Heart right ventricle (tissue), 16 donors: ENCODE data around the gene SLX4IP. TPM values are rescaled to one million over a fixed set of nuclear protein-coding genes. Genes with fewer than 3 reads are reported as not detected.
A peak's percentile ranks its signal among the peaks of the same experiment; 100 is the strongest.

Experiments used
- ATAC-seq, 8 donors: fragments of 200-7000 bp; cut with Tn5 transposase; one replicate each; pipeline ENCODE4 v1.9.1; 2020; ENCODE audit warnings: mild to moderate bottlenecking in 8 of 8, moderate library complexity in 8 of 8, moderate number of reproducible peaks in 1 of 8
- DNase-seq, 2 donors: peaks; one replicate each; pipeline ENCODE4 v3.0.0-alpha.2; 2020
- H3K27ac ChIP-seq, 10 donors: fragments of 200-600 bp; sonication (generic) in 2 of 10; one replicate each; pipeline versions ENCODE4 v1.5.0 to v1.8.0; 2020 to 2022; ENCODE audit warnings: mild to moderate bottlenecking in 3 of 10
- H3K27me3 ChIP-seq, 7 donors: fragments of 200-600 bp; one replicate each; pipeline ENCODE4 v1.8.0; 2021 to 2022; ENCODE audit warnings: mild to moderate bottlenecking in 2 of 7
- H3K36me3 ChIP-seq, 9 donors: fragments of 200-600 bp; sonication (generic) in 1 of 9; one replicate each; pipeline versions ENCODE4 v1.5.0 to v1.8.0; 2020 to 2022; ENCODE audit warnings: mild to moderate bottlenecking in 2 of 9
- H3K4me1 ChIP-seq, 9 donors: fragments of 200-600 bp; sonication (generic) in 1 of 9; one replicate each; pipeline versions ENCODE4 v1.5.0 to v1.8.0; 2020 to 2022; ENCODE audit warnings: mild to moderate bottlenecking in 4 of 9
- H3K4me3 ChIP-seq, 10 donors: fragments of 200-600 bp; sonication (generic) in 2 of 10; one replicate each; pipeline versions ENCODE4 v1.5.0 to v1.8.0; 2020 to 2022; ENCODE audit warnings: mild to moderate bottlenecking in 7 of 10, moderate library complexity in 2 of 10
- H3K9me3 ChIP-seq, 11 donors: fragments of 200-600 bp in 10 of 11; sonication (generic) in 2 of 11; one replicate each; pipeline versions ENCODE4 v1.5.0 to v1.8.0; 2013 to 2022; ENCODE audit warnings: mild to moderate bottlenecking in 2 of 11, control low read depth in 1 of 11, moderate library complexity in 1 of 11
- CTCF ChIP-seq, 9 donors: fragments of 200-600 bp; sonication (generic) in 2 of 9; IDR thresholded peaks; one replicate each; pipeline versions ENCODE4 v1.5.0 to v1.8.0; 2021 to 2022; ENCODE audit warnings: antibody characterized with exemption in 9 of 9, mild to moderate bottlenecking in 5 of 9, moderate library complexity in 1 of 9
- WGBS, 2 donors: extraction: QIAGEN DNeasy Blood & Tissue Kit; methylation state at CpG; one replicate each; pipeline ENCODE4 v1.1.7; 2013; ENCODE audit warnings: inconsistent platforms in 1 of 2; 5-methylcytosine and 5-hydroxymethylcytosine counted together
- intact Hi-C, 10 donors: fragments of 100-400 bp; cut with DNase I; formaldehyde crosslinking; loops; one replicate each; pipeline versions ENCODE4 v1.11.1 to v1.14.2; 2022
- polyA plus RNA-seq, 2 donors: library from polyadenylated mRNA; stranded (reverse); fragments of 200-250 nt; gene quantifications; one replicate each; pipeline ENCODE4 v1.2.3, GENCODE V29; 2013
- total RNA-seq, 10 donors: library from RNA; stranded (reverse); fragmentation: NEBNext Ultra II Directional in 3 of 10; extraction: Animal tissue kit (Norgen Biotek cat#: 25700) in 3 of 10; gene quantifications; one replicate each; pipeline versions ENCODE4 v1.2.1 to v1.2.4, GENCODE V29; 2021 to 2023
- donor health status: Arrhythmogenic right ventricular cardiomyopathy.
- donor health status: ischemic (EF 13 %, LVEDD 7.1; RV severe dilation, severe dysfunction).
- donor health status: healthy with polysubstance abuse.
- donor health status: DM: no; HTN: yes; CAD: no.
- donor health status: DM: no; HTN: no; CAD: no.
- donor health status: ischemic (EF 25% LVEDD 6.9; RV normal size, moderate dysfunction).
- donor health status: ischemic (EF 25% LVEDD 5.7; RV mildly dilated, moderate dysfunction).
- donor health status: healthy.
- donor health status: DM: yes; HTN: yes; CAD: no.
- donor health status: Ischemic cardiomyopathy.
- donor health status: ischemic (EF 35%, LVEDD 5.7; RV mildly dilated, moderate dysfunction).
- donor health status: nonischemic (EF 11% LVEDD 7.7; RV severe dilation, severe dysfunction).
- donor health status: DM: yes; HTN: yes; CAD: no.
- donor health status: PGD.
- donor health status: ischemic (EF 29% LVEDD 5.4; RV normal size, mild dysfunction).
- donor health status: nonischemic (EF 23%, LVEDD 6.1; RV moderate dilation, normal function).

Gene SLX4IP
- total and polyA plus RNA-seq, 12 donors: 0.71 to 3.1 (median 2.6) TPM

GRCh38 chr20:10651227-10651990 is 216.3 kb downstream of the SLX4IP start:
- H3K36me3 ChIP-seq: peaks cover 0 to 100% (median 56%) of the 10 kb centered on the region in 9 donors
- DNase-seq (peak in 1 of 2 donors; percentile 76), ATAC-seq (peak in 7 of 8 donors; percentile 6 to 48 (median 31))
- H3K27ac ChIP-seq: peak overlapping the region in 8 of 10 donors; percentile 33 to 84 (median 68)
- no peak overlapping the region for H3K4me3 ChIP-seq
- peaks cover 21 to 96% (median 67%) of the 10 kb centered on the region in 9 donors for H3K4me1 ChIP-seq
- intact Hi-C loops: loop anchor here in 3 of 10 donors (5.0 to 10.0 kb wide), 3 partner anchors 99 to 623 kb away; no protein-coding TSS in a partner anchor
- TF ChIP-seq CTCF (IDR thresholded peaks at IDR 0.05): peak in 2 of 9 donors; percentile 4 to 22
- no peaks in the 10 kb centered on the region for H3K9me3 ChIP-seq
- 58 to 70% methylated on average over 15 of the region's 15 CpGs for WGBS, 2 donors
- no peaks in the 10 kb centered on the region for H3K27me3 ChIP-seq

- peaks cover 21 to 98% (median 67%) of the 10 kb centered on the region in 9 donors for H3K4me1 ChIP-seq
- no peaks in the 10 kb centered on the region for H3K9me3 ChIP-seq
- 80 to 85% methylated on average over 9 of the region's 9 CpGs for WGBS, 2 donors
- intact Hi-C loops: loop anchor here in 3 of 10 donors (5.0 to 10.0 kb wide), 3 partner anchors 100 to 623 kb away; no protein-coding TSS in a partner anchor
- DNase-seq (no peak), ATAC-seq (no peak)
- H3K36me3 ChIP-seq: peaks cover 0 to 100% (median 54%) of the 10 kb centered on the region in 9 donors
- TF ChIP-seq CTCF (IDR thresholded peaks at IDR 0.05): no peak
- peak overlapping the region in 8 of 10 donors; percentile 45 to 84 (median 72) for H3K27ac ChIP-seq
- H3K4me3 ChIP-seq: no peak overlapping the region
- H3K27me3 ChIP-seq: no peaks in the 10 kb centered on the region
These were observed 217.1 kb downstream of the SLX4IP start for GRCh38 chr20:10652185-10652584.

- Histone ChIP-seq H3K27ac (peak overlapping the region in 8 of 10 donors; percentile 45 to 84 (median 72)), H3K27me3 (no peaks in the 10 kb centered on the region), H3K36me3 (peaks cover 0 to 100% (median 49%) of the 10 kb centered on the region in 9 donors), H3K4me3 (peak overlapping the region in 6 of 10 donors; percentile 3 to 35 (median 25)), H3K4me1 (peaks cover 21 to 98% (median 71%) of the 10 kb centered on the region in 9 donors), H3K9me3 (no peaks in the 10 kb centered on the region)
- 20 to 23% methylated on average over 9 of the region's 9 CpGs for WGBS, 2 donors
- DNase-seq (no peak), ATAC-seq (peak in 7 of 8 donors; percentile 22 to 72 (median 45))
- TF ChIP-seq CTCF (IDR thresholded peaks at IDR 0.05): no peak
- intact Hi-C loops: loop anchor here in 3 of 10 donors (5.0 to 10.0 kb wide), 3 partner anchors 100 to 622 kb away; no protein-coding TSS in a partner anchor
These were observed 217.7 kb downstream of the SLX4IP start for GRCh38 chr20:10652660-10653261.

GRCh38 chr20:10653599-10654249 is 218.6 kb downstream of the SLX4IP start:
- Histone ChIP-seq H3K27ac (peak overlapping the region in 9 of 10 donors; percentile 30 to 84 (median 71)), H3K36me3 (peaks cover 0 to 100% (median 49%) of the 10 kb centered on the region in 9 donors), H3K4me1 (peaks cover 21 to 100% (median 75%) of the 10 kb centered on the region in 9 donors), H3K27me3 (no peaks in the 10 kb centered on the region), H3K4me3 (peak overlapping the region in 6 of 10 donors; percentile 3 to 35 (median 28)), H3K9me3 (no peaks in the 10 kb centered on the region)
- intact Hi-C loops: loop anchor here in 3 of 10 donors (5.0 to 10.0 kb wide), 3 partner anchors 101 to 621 kb away; no protein-coding TSS in a partner anchor
- DNase-seq: peak in 1 of 2 donors; percentile 62
- ATAC-seq: peak; percentile 37 to 64 (median 60)
- no peak for TF ChIP-seq CTCF (IDR thresholded peaks at IDR 0.05)
- 24 to 28% methylated on average over 13 of the region's 13 CpGs for WGBS, 2 donors
